Endothelial cell of umbilical vein (primary cell): Measurements from ENCODE around the gene GDPGP1. TPM values are rescaled to one million over a fixed set of nuclear protein-coding genes. Genes with fewer than 3 reads are reported as not detected.

Source experiments
- BruUV-seq: library from RNA; stranded (reverse); fragments of 400-500 nt; replicated peaks from 2 replicates; lab custom pipeline; 2021; lab: Mats Ljungman, UMichigan
- CTCF ChIA-PET: fragments of 300-600, 350-600 bp; sonication (Branson Sonifier 250); formaldehyde crosslinking; loops from one replicate; lab custom pipeline; 2021; ENCODE audit warnings: antibody characterized with exemption, inconsistent platforms; lab: Charles Lee
- POLR2A ChIA-PET: fragments of 300-600, 350-600 bp; sonication (Branson Sonifier 250); formaldehyde crosslinking; loops from one replicate; lab custom pipeline; 2021; ENCODE audit warnings: antibody characterized with exemption, inconsistent platforms; lab: Charles Lee
- DNase-seq: peaks from one replicate; pipeline ENCODE4 v3.0.0-alpha.2; 2011; ENCODE audit warnings: low read depth, low spot score
- FAIRE-seq: peaks from 2 replicates; lab custom pipeline; 2011; peaks lifted over from hg19 to GRCh38; lab: Jason Lieb, UNC
- H2AFZ ChIP-seq: 2 replicates; pipeline ENCODE4 v1.6.0; 2012; ENCODE audit warnings: low read depth, low read length, control low read depth, inconsistent platforms
- H3K27ac ChIP-seq: 2 replicates; pipeline ENCODE4 v1.5.1; 2011; ENCODE audit warnings: low read depth, mild to moderate bottlenecking, control low read depth, low read length, moderate library complexity; ENCODE audit not compliant: insufficient read depth
- H3K27me3 ChIP-seq, 2 experiments: 2 replicates each; pipeline versions ENCODE4 v1.6.0 to v1.6.1; 2011; ENCODE audit warnings: low read length in 2 of 2, mixed read lengths in 1 of 2; ENCODE audit not compliant: control insufficient read depth in 2 of 2, insufficient read depth in 2 of 2
- H3K36me3 ChIP-seq, 2 experiments: 2 replicates in 1 of 2; 3 replicates in 1 of 2; pipeline ENCODE4 v1.5.1; 2011; ENCODE audit warnings: low read length in 2 of 2, mild to moderate bottlenecking in 1 of 2, moderate library complexity in 1 of 2; ENCODE audit not compliant: control insufficient read depth in 2 of 2, insufficient read depth in 2 of 2; ENCODE audit errors: extremely low read depth in 1 of 2
- H3K4me1 ChIP-seq: 3 replicates; pipeline ENCODE4 v1.5.1; 2011; ENCODE audit warnings: mild to moderate bottlenecking, low read length; ENCODE audit not compliant: control insufficient read depth, insufficient read depth; ENCODE audit errors: extremely low read depth
- H3K4me2 ChIP-seq: 2 replicates; pipeline ENCODE4 v1.6.1; 2011; ENCODE audit warnings: low read length, control low read depth, mixed read lengths; ENCODE audit not compliant: insufficient read depth
- H3K4me3 ChIP-seq, 3 experiments: fragments of 200-600 bp in 1 of 3; sonication (generic), shearing (Covaris generic) in 1 of 3; replicated peaks in 1 of 3; 2 replicates each; pipeline ENCODE4 v1.5.1; 2011 to 2016; ENCODE audit warnings: control low read depth in 3 of 3, low read length in 3 of 3, mild to moderate bottlenecking in 2 of 3, inconsistent platforms in 1 of 3, low read depth in 1 of 3, moderate library complexity in 1 of 3; ENCODE audit not compliant: insufficient read depth in 1 of 3
- H3K79me2 ChIP-seq: 2 replicates; pipeline ENCODE4 v1.6.0; 2012; ENCODE audit warnings: low read length, inconsistent platforms; ENCODE audit not compliant: control insufficient read depth, insufficient read depth
- H3K9ac ChIP-seq: replicated peaks from 2 replicates; pipeline ENCODE3; 2011; ENCODE audit warnings: low read length, control low read depth; ENCODE audit not compliant: insufficient read depth; ENCODE audit errors: extremely low read depth
- H3K9me1 ChIP-seq: replicated peaks from 3 replicates; pipeline ENCODE4 v1.6.0; 2011; ENCODE audit warnings: mild to moderate bottlenecking, low read length; ENCODE audit not compliant: control insufficient read depth, insufficient read depth; ENCODE audit errors: extremely low read depth
- H3K9me3 ChIP-seq: replicated peaks from 2 replicates; pipeline ENCODE4 v1.5.1; 2012; ENCODE audit warnings: low read length, inconsistent platforms; ENCODE audit not compliant: control insufficient read depth, insufficient read depth
- H4K20me1 ChIP-seq: replicated peaks from 2 replicates; pipeline ENCODE3; 2011; ENCODE audit warnings: mild to moderate bottlenecking, low read length; ENCODE audit not compliant: control insufficient read depth, insufficient read depth; ENCODE audit errors: extremely low read depth
- CTCF ChIP-seq, 2 donors: IDR thresholded peaks; 1 replicate in 1 of 2; 2 replicates in 1 of 2; pipeline ENCODE4 v1.5.1; 2011; ENCODE audit warnings: low read length in 2 of 2, mild to moderate bottlenecking in 2 of 2, moderate library complexity in 2 of 2, control low read depth in 1 of 2, inconsistent platforms in 1 of 2, low read depth in 1 of 2; ENCODE audit not compliant: insufficient read depth in 1 of 2; ENCODE audit errors: extremely low read depth in 1 of 2
- EZH2 ChIP-seq: IDR thresholded peaks from 2 replicates; pipeline ENCODE4 v1.6.1; 2012; ENCODE audit warnings: borderline replicate concordance, low read depth, mild to moderate bottlenecking, moderate library complexity, low read length, inconsistent platforms; ENCODE audit not compliant: severe bottlenecking
- FOS ChIP-seq: IDR thresholded peaks from 2 replicates; pipeline ENCODE4 v1.6.1; 2011; ENCODE audit warnings: mild to moderate bottlenecking, low read length, moderate library complexity, borderline replicate concordance; ENCODE audit not compliant: insufficient read depth
- GATA2 ChIP-seq: IDR thresholded peaks from 2 replicates; pipeline ENCODE4 v1.7.0; 2011; ENCODE audit warnings: low read depth, mild to moderate bottlenecking, moderate library complexity, mixed read lengths, low read length; ENCODE audit not compliant: insufficient read length, insufficient read depth
- JUN ChIP-seq: IDR thresholded peaks from 2 replicates; pipeline ENCODE4 v1.6.1; 2011; ENCODE audit warnings: borderline replicate concordance, low read depth; ENCODE audit not compliant: insufficient read length, insufficient read depth
- MAX ChIP-seq: IDR thresholded peaks from 2 replicates; pipeline ENCODE4 v1.6.1; 2011; ENCODE audit not compliant: insufficient read depth, insufficient read length
- MYC ChIP-seq: IDR thresholded peaks from one replicate; pipeline ENCODE4 v1.6.1; 2011; ENCODE audit warnings: mild to moderate bottlenecking, low read depth, low read length
- POLR2A ChIP-seq: IDR thresholded peaks from 2 replicates; pipeline ENCODE4 v1.6.1; 2012; ENCODE audit warnings: low read depth, mild to moderate bottlenecking, control low read depth, low read length
- POLR2AphosphoS5 ChIP-seq: IDR thresholded peaks from 2 replicates; pipeline ENCODE4 v1.6.1; 2012; ENCODE audit warnings: low read depth, mild to moderate bottlenecking, control low read depth, low read length, moderate library complexity; ENCODE audit not compliant: insufficient read depth
- dilution Hi-C: fragments of 300-500 bp; cut with MboI; formaldehyde crosslinking; loops from one replicate; pipeline ENCODE4 v1.15.0; 2019; ENCODE audit warnings: low sequenced_read_pairs; ENCODE audit not compliant: extremely low pct_ligation_motif_present
- intact Hi-C: fragments of 100-400 bp; cut with micrococcal nuclease; formaldehyde crosslinking; loops from one replicate; pipeline ENCODE4 v1.10.0; 2022
- polyA plus RNA-seq, 4 experiments: library from polyadenylated mRNA; depleted of rRNA in 3 of 4; stranded (reverse) in 3 of 4; unstranded in 1 of 4; fragments of >200 nt; gene quantifications; 2 replicates each; pipeline versions ENCODE4 v1.2.1 to v1.2.3, GENCODE V29; 2011 to 2012; ENCODE audit warnings: missing spikeins in 1 of 4
- total RNA-seq: library from RNA; stranded (reverse); gene quantifications from 2 replicates; pipeline ENCODE4 v1.2.3, GENCODE V29; 2021

The GDPGP1 gene
- total and polyA plus RNA-seq, 2 donors (not counting 3 experiments of a cell fraction or from before 2014, with no cell fraction given): 4.8 to 7.2 TPM

GRCh38 chr15:90207252-90207651 is 26.8 kb upstream of the GDPGP1 start:
- TF ChIP-seq POLR2AphosphoS5 (no peak), EZH2 (no peak), POLR2A (no peak), CTCF (IDR thresholded peaks at IDR 0.05; ENCODE audit: extremely low read depth in 1 of 2, insufficient read depth in 1 of 2, low read depth in 1 of 2, low read length in 2 of 2) (no peak), FOS (no peak), GATA2 (no peak), MYC (no peak), JUN (no peak), MAX (no peak)
- POLR2A ChIA-PET: no interaction called here
- intact Hi-C loops (no loop called here), dilution Hi-C loops (no loop called here)
- no peak overlapping the region for H2AFZ ChIP-seq
- H3K27ac ChIP-seq: no peak overlapping the region
- H3K9me1 ChIP-seq: no peaks in the 10 kb centered on the region
- CTCF ChIA-PET: interaction anchor here (7.5 kb wide), 1 partner anchor 9 kb away, joined by 34 read pairs; no protein-coding TSS in a partner anchor
- H3K9ac ChIP-seq: no peak overlapping the region
- H3K79me2 ChIP-seq: no peaks in the 10 kb centered on the region
- no peaks in the 10 kb centered on the region for H3K27me3 ChIP-seq
- DNase-seq (no peak), FAIRE-seq (no peak)
- BruUV-seq: no TSS peak
- no peaks in the 10 kb centered on the region for H3K36me3 ChIP-seq
- no peaks in the 10 kb centered on the region for H3K9me3 ChIP-seq
- no peaks in the 10 kb centered on the region for H4K20me1 ChIP-seq
- no peak overlapping the region for H3K4me3 ChIP-seq
- H3K4me2 ChIP-seq: no peak overlapping the region
- peaks cover 12% of the 10 kb centered on the region for H3K4me1 ChIP-seq
